SKM-1 treated with dmso at 0.1 percent for 144 hours (cell line): ENCODE data around the gene CYB561D2.

Experiments
- DNase-seq: peaks from one replicate; lab custom pipeline; 2025; ENCODE audit not compliant: unreplicated experiment; lab: John Stamatoyannopoulos, UW

CYB561D2 gene

DNA sequence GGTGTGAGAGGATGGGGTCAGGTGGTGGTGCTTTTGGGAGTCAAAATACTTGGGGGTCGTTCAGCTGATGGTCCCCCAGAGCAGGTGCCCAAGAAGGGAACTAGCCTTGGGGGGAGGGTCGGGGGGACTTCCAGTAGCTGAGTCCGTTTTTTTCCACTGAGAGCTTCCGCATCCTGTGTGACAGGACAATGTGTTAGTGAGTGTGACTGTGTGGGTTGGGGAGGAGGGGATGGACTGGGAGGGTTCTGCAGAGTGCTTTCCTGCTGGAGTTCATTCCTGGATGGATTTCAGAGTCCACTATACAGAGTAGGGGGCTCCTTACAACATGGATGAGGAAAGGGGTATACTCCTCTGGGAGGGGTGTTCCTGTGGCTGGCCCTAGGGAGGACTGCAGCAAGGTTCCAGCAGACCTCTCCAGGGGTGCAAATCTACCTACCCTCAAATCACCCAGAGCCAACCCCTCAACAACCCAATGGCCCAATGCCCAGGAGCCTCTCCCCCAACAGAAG is 27.5 kb upstream of the CYB561D2 start:
- no peak for DNase-seq

DNA sequence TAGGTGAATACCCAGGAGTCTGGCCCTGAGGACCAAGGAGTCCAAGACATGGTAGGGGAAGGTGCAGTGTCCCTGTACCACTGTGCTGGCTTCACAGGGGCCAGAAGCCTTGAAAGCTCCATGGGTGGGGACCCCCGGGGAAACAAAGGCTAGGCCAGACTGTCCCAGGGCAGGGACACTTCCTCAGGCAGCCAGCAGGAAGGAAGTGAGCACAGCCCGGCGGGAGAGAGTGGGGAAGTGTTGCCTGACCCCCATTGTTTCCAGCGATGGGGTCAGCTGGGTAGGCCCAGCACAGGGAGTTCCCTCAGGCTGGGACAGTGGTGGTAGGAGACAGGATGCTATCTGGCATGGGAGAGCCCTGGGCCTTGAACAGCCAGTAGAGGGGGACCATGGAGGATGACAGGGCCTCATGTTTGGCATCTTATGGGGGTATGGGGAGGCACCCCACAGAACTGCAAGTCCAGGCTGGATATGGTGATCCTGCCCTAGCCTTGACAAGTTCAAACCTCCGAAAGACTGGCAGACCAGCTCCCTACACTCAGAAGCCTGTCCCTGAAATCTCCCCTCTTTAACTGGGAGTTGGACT is 27.0 kb upstream of the CYB561D2 start:
- DNase-seq: no peak

DNA sequence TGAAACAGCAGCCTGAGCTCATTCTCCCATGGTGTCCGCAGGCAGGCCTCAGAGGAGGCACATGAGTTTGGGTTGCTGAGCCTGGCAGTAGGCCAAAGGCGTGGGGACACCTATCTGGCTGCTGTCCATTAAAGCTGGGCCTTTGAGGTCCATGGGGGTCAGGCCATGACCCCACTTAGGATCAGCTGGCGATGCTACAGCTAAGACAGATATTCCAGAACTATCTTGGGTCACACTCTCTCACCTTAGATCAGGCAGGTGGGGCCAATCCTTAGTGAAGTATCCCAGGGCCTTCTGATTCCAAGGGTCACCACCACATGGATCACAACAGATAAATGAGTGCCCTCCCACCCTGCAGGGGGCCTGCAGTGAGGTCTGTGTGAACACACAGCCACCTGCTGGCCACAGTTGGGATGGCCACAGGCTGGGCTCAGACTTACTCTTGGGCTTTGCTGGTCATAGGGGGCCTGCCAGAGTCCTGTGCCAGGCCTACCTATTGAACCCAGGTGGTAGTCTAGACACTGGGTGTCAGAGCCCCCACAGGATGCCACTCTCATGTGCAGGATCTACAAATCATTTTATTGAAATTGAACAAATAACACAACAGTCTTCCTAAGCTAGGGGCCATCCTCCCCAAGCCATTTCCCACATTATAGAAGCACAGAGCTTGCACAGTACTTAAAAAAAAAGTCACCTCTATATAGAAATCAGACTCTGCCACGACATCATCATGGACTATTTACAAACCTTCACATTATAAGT is 26.1 kb upstream of the CYB561D2 start:
- no peak for DNase-seq

DNA sequence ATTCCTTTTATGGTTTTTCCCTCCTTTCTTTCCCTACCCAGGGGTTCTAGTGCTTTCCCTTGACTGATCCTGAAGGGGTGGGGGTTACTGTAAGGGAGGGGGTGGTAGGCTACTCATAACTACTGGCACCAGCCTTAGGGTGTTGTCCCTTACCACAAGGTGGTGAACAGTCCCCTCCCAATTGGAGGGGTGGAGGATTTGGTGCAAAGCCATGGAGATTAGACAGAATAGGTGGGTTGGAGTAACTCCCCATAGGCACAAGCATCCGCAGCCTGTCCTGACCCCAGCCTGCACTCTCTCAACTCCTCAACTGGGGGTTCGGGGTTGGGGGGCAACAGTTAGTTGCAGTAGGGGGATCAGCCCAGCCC is 25.6 kb upstream of the CYB561D2 start:
- no peak for DNase-seq

DNA sequence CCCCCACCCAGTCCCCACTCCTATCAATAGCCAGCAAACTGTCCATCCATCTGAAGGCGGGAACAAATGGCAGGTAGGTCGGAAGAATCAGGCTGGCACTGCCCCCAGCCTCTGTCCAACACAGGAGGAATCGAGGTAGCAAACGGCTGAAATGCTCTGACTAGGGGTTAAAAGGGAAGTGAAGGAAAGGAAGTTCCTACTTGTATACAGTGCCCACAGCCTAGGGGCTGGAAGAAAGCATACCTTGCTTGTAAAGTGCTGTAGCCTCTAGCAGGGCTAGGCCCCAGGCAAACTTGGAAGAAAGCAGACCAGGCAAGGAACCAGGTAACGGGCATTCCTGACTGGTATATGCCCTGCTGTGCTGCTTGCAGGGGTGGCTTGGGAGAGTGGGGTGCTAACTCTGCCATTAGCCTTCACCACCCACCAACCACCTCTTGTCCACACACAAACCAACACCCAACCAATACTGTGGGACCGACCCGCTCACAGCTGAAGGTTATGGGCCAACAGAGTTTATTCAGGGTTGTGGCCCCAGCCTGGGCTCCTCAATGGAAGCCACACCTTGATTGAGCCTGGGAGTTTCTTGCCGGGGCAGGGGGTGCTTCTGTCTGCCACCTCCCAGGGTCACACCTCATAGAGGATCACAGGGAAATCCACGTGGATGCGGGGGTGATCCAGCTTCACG is 25.0 kb upstream of the CYB561D2 start:
- DNase-seq: no peak

DNA sequence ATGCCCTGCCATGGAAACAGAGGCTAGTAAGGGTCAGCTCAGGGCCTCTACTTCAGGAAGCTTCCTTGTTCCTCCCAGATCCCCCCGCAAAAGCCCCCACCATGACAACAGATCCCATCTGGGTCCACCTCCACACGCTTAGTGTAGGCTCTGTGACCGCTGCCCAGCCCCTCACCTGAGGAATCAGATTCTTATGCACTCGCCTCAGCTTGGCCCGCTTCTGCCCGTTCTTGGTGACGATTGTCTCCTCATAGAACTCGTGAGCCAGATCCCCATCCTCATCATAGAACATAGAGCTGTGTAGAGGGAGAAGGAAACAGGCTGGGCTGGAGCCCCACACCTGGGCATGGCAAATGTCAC is 24.5 kb upstream of the CYB561D2 start:
- DNase-seq: no peak

DNA sequence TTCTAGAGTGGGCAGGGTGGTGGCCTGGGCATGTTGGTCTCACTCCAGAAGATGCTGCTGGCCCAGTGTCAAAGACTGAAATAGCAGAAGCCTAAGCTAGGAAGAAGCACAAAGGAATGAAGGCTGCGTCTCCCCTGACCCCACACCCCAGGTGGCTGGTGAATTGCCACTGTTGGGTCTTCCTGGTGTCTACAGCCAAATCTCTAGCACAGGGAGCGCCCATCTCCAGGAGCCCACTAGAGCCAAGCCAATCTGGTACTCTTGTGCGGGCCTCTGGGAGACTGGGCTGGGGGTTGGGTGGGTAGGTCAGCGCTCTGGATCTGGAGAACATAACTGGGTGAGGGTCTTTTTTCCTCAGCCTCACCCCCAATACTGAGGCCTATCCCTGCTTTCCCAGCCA is 23.5 kb upstream of the CYB561D2 start:
- no peak for DNase-seq

DNA sequence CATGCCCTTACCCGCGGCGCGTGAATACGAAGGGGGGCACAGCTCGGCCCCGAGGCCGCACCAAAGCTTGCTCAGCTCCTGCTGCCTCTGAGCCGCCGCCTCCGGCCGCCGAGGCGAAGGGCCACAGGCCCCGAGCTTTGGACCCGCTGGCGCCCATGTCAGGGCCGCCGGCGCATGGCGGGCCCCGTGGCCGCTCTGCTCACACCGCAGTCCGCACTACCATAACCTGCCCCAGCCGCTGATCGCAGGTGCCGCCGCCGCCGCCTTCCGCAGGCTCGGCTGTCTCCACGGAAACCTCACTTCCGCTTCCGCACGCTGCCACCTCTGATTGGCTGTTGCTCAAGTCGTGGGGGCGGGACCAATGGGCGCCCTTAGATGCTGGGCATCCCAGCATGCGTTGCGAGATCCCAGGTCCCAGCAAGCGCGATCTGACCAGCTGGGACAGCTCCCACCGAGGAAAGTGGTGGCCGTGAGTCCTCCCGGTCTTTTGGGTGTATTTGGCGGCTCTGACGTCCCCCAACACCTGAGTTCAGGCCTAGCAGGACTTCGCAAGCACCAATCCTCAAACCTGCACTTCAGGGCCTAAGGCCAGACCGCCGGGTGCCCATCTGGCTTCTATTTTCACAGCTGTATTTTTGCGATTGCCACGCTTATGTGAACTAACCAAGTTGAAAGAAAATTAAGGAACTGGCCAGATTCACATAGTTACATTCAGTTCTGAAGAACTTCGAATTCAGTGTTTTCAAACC is 22.5 kb upstream of the CYB561D2 start, which contains the start of gene TUSC2:
TSS of gene TUSC2 (minus strand) at position 281 of the 749 bp plus-strand sequence. CDS start at position 157, 124 bp downstream.
- DNase-seq: peak; percentile 96

DNA sequence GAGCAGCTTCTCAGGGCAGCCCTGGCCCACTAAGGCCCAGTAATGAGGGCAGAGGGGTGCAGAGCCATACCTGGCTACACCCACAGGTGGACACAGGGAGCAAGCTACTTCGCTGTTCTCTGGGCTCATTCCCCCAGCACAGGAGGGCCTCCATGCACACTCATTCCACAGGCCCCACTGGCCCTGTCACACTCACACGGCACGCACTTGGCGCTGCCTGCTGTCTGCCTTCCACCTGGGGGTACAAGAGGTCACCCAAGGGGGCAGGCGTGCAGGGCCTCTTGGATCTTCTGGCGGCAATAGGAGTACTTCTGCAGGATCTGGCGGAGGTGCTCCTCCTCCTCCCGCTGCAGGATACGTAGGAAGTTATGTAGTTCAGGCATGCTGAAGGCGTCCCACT is 20.3 kb upstream of the CYB561D2 start:
- no peak for DNase-seq

DNA sequence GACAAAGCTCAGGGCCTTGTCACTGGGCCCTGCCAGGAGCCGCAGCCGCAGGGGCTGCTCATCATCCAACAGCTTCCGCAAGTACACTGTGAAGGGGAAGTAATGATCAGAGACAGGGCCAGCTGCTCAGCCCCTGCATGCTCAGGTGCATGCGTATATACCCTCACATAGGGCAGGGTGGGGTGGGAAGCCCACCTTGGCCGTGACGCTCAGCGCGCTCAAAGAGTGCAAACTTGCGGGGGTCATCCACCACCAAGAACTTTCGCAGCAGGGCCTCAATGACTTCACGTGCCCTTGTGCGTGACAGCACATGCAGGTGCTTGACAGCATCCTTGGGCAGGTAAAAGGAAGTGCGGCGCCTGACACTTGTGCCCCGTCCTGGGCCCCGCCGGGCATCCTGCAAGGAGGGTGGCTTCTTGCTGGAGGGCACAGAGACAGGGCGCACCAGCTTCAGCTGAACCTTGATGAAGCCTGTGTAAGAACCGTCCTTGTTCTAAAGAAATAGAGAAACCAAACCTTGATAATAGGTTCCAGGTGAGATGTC is 19.2 kb upstream of the CYB561D2 start:
- DNase-seq: no peak

DNA sequence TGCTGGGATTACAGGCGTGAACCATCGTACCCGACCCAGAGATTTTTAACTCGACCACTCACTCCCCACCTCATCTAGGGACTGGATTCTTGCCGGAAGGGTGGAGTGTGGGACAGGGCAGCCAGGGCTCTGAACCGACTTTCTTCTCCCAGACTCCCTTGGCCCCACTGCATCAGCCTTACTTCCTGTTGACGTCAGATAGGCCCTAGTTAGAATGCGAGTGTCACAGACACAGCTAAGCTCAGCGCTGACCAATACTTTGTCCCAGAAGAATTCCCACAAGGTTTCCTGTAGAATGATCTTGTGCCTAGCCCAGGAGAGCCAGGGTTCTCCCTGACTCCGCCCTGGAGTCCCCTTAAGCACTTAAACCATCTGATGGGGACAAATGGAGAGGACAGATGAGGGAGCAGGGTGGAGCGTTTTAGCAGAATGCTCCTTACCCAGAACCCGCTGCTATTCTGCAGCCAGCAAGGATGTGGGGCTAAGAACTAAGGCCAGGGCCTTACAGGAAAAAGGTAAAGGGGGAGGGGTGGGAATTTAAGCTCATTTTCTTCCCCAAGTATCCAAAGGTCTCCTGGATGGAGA is 16.8 kb upstream of the CYB561D2 start:
- no peak for DNase-seq

DNA sequence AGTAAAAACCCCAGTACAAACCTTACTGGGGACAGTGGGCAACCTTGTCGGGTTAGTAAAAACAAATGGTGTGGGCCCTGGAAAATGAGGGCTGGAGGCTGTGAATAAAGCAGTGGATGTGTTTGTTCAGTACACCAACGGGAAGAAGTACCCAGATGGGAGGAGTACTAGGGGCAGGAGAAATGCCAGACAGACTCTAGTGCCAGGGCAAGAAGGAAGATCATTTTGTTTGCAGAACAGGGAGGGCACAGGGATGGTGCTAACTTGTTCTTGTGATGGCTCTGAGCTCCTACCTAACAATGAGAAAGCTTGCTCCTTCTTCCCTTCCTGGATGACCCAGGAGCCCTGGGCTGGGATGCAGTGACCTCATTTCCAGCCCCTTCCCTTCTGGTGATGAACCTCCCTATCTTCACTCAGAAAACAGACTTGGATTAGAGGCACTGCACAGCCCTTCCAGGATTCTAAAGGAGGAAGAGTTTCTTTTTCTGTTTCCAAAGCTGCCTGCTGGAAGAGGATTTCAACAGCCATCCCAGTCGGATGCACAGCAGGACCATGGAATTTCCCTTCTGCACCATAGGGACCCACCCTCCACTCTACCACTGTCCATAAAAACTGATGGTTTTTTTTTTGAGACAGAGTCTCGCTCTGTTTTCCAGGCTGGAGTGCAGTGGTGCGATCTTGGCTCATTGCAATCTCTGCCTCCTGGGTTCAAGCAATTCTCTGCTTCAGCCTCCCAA is 16.2 kb upstream of the CYB561D2 start:
- no peak for DNase-seq

DNA sequence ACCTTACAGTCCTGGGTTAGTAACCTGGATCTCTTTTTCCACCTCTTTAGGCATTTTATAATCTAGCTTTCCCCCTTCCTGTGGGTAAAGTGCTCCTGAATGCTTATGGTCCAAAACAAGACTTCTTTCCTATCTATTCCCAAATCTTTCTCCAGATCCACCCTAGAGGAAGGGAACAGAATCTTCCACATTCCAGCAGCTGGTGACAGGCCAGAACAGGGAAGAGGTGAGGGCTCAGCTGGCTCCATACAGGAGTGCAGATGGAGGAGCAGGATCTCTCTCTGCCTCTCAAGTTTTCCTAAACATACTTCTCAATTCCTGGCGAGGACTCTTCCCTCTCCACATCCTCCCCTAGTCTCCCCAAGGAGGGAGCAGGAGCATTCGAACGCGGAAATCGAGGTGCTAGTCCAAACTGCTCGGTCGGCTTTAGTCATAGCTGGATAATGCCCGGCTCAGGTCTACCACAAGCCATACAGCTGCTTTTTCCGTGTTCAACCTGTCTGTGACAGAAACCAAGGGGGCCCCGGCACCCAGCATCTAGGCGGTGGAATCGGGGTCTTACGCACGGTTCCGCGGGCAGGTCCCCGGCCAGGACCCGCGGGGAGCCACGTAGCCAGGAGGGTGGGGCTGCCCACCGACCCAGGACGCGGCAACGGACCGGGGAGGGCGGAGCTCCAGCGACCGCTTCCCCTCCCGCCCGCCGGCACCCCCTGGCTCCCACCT is 14.0 kb upstream of the CYB561D2 start:
- no peak for DNase-seq

DNA sequence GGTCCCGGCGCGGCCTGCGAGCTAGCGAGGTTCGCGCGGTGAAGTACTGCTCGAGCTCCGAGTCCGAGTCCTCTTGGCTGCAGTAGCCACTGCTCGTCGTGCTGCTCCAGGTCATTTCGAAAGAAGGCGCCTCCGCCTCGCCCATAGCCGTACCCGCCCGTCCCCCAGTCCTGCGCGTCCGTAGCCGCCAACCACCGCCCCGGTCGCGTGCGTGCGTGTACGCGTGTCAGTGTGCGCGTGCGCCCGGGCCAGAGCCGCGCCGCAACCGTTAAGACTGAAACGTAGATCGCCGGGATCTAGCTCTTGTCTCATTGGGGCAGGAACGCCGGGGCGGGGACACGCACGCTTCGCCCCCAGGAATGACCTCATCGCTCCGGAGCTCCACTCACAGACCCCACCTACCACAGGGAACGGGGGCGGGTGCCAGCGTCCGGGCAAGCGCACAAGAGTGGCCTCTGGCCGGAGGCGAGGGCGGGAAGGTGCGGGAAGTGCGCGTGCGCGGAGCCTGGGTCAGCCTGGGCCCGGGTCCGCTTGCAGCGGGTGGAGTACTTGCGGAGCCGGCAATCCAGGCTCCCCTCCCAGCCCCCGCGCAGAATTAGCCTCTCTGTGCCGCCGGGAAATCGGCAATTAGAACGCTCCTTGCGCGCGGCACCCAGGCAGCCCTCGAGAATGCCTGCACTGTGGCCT is 13.3 kb upstream of the CYB561D2 start:
- DNase-seq: peak; percentile 98

DNA sequence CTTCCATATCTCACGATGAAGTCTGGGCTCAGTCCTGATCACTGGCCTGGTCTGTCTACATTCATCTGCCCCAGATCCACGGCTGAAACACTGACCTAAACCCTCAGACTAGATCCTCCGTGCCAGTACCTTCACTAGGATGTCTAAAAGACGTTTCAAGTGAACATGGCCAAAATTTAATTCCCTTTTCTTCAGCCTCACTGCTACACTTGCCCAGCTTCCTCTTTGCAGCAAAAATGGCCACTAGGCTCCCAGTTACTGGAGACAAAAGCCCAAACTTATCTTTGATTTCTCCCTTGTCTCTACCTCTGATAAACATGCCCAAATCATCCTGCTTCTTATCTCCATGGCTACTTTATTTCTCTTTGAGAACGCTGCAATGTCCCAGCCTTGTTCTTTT is 11.7 kb upstream of the CYB561D2 start:
- peak; percentile 44 for DNase-seq

DNA sequence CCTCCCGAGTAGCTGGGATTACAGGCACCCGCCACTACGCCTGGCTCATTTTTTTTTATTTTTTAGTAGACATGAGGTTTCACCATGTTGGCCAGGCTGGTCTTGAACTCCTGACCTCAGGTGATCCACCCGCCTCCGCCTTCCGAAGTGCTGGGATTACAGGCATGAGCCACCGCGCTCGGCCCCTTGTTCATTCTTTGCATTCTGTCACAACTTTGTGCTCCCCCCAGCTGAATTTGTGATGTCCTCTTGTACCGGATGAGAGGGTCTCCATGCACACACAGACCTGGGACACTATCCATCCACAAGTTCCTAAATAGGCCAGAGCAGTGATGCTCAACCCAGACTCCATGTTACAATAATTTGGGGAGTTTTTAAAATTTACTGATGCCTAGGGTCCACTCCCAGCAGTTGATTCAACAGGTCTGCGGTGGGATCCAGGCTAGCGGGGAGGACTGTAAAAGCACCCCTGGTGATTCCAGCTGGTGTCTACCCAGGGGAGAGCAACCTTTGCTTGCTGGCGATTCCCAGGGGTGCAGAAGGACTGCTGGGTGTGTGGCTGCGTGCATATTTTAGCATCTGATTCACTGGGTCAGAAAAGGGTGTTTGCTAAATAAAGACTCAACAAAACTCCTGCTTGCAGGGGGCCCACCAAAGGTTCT is 11.0 kb upstream of the CYB561D2 start:
- no peak for DNase-seq

DNA sequence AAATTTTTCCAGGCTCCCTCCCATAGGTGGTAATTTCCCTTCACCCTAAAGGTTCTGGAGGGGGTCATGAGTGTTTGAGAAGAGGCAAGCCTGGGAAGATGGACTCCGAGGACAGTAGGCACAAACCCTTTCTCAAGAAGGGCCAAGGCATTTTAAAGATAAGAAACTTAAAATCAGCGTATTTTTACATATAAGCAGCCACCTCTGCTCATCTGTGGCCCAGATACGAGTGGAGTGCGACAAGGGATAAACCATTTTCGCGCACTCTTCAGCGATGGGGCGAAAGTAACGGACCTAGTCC is 10.6 kb upstream of the CYB561D2 start:
- no peak for DNase-seq
